Hematopoietic multipotent progenitor cell (in vitro differentiated cells): ENCODE measurements around the gene MCM3AP. TPM values are rescaled to one million over a fixed set of nuclear protein-coding genes. Genes with fewer than 3 reads are reported as not detected.
A peak's percentile ranks its signal among the peaks of the same experiment; 100 is the strongest.
"Not testable (repeated sequence)": the region's sequence is repeated elsewhere in the genome, so short reads cannot be mapped to it uniquely, and the experiment has no call there.

Source experiments
- DNase-seq, 3 donors: peaks; one replicate each; pipeline ENCODE4 v3.0.0-alpha.2; 2011 to 2015; ENCODE audit warnings: low read depth in 2 of 3, low spot score in 2 of 3
- total RNA-seq: library from RNA; depleted of rRNA; stranded (reverse); fragments of >200 nt; gene quantifications from one replicate; pipeline ENCODE4 v1.2.3, GENCODE V29; 2012

Gene MCM3AP
- total RNA-seq, 1 donor, result 83.2 TPM

- no peak for DNase-seq
Measured at GRCh38 chr21:46312949-46313348, 27.5 kb upstream of the MCM3AP start.

- no peak for DNase-seq
Measured at GRCh38 chr21:46311568-46311967, 26.2 kb upstream of the MCM3AP start.

GRCh38 chr21:46310260-46310659 lies 24.8 kb upstream of the MCM3AP start:
- DNase-seq, result not testable (repeated sequence)

GRCh38 chr21:46308431-46308830 lies 23.0 kb upstream of the MCM3AP start:
- no peak for DNase-seq

GRCh38 chr21:46307625-46308024 lies 22.2 kb upstream of the MCM3AP start:
- peak in 2 of 3 donors; percentile 74 to 89 for DNase-seq

- DNase-seq, result no peak
Measured at GRCh38 chr21:46304955-46305354, 19.5 kb upstream of the MCM3AP start.

GRCh38 chr21:46304437-46304836 lies 19.0 kb upstream of the MCM3AP start:
- DNase-seq, result no peak

- DNase-seq, result no peak
Measured at GRCh38 chr21:46301759-46302158, 16.3 kb upstream of the MCM3AP start.

GRCh38 chr21:46299167-46299566 lies 13.8 kb upstream of the MCM3AP start:
- no peak for DNase-seq

GRCh38 chr21:46297338-46298271 lies 12.2 kb upstream of the MCM3AP start:
- peak in 1 of 3 donors; percentile 27 for DNase-seq

- peak in 2 of 3 donors; percentile 78 to 90 for DNase-seq
Measured at GRCh38 chr21:46295996-46296752, 10.8 kb upstream of the MCM3AP start.

- peak in 1 of 3 donors; percentile 40 for DNase-seq
Measured at GRCh38 chr21:46295177-46295770, 9.9 kb upstream of the MCM3AP start.

- peak in 2 of 3 donors; percentile 34 for DNase-seq
Measured at GRCh38 chr21:46294647-46295176, 9.3 kb upstream of the MCM3AP start.

GRCh38 chr21:46291561-46291960 lies 6.2 kb upstream of the MCM3AP start:
- DNase-seq, result no peak

- no peak for DNase-seq
Measured at GRCh38 chr21:46289655-46290179, 4.3 kb upstream of the MCM3AP start.

GRCh38 chr21:46287541-46287940 lies 2.1 kb upstream of the MCM3AP start:
- no peak for DNase-seq

- no peak for DNase-seq
Measured at GRCh38 chr21:46286648-46287002, 1.2 kb upstream of the MCM3AP start.

- peak; percentile 74 to 85 (median 80) for DNase-seq
Measured at GRCh38 chr21:46285761-46286647, 593 bp upstream of the MCM3AP start, which contains the start of gene YBEY. TSS of gene YBEY (plus strand) at chr21:46286342. CDS start at chr21:46286914, 572 bp downstream.

- DNase-seq, result no peak
Measured at GRCh38 chr21:46284733-46285132, 678 bp downstream of the MCM3AP start.
